Measurements from ENCODE around the gene RMDN3.
A peak's percentile ranks its signal among the peaks of the same experiment; 100 is the strongest.

Gene RMDN3

DNA sequence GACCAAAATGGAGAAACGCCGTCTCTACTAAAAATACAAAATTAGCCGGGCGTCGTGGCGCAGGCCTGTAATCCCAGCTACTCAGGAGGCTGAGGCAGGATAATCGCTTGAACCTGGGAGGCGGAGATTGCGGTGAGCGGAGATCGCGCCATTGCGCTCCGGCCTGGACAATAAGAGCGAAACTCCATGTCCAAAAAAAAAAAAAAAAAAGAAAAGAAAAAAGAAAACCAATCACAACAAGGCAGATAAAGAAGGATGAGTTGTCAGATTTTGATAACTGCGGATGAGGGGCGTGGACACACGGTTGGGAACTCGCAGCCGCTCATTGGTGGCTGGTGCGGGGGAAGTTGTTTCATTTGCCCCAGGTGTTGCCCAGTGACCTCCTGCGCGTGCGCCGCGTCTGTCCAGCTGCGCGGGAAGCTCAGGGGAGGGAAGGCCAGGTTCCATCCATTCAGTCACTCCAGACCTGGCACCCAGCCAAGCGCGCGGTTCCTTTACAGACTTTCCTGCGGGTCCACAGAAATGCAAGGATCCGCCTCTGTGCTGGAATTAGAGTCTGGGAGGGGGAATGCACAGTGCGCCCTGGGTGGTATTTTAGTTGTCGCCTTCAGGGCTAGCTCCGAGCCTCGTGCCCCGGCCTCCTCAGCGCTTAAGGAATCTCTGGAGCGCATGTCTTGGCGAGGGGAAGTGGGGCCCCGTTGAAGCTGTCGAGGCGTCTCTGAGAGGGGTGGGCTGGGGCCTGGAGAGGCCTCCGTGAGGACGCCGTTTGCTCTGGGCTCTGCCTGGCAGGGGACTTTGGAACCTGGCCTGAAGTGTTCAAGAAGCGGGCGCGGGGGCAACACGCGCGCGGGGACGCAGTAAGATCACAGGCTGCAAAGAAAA is 8.1 kb upstream of the RMDN3 start:
- H3K4me2 ChIP-seq (ENCODE audit: low read length): peak overlapping the region; percentile 99
- H3K9ac ChIP-seq (ENCODE audit: low read depth, low read length): peak overlapping the region; percentile 65
- peak overlapping the region; percentile 78 for H3K4me3 ChIP-seq (ENCODE audit: low read length)
- peaks cover 5% of the 10 kb centered on the region for H3K36me3 ChIP-seq (ENCODE audit: insufficient read depth, low read length)
- H3K4me1 ChIP-seq (ENCODE audit: control insufficient read depth, insufficient read depth, low read length): peaks cover 46% of the 10 kb centered on the region
- peaks cover 4% of the 10 kb centered on the region for H3K27me3 ChIP-seq (ENCODE audit: control insufficient read depth, insufficient read depth, low read length)
- H3K9me3 ChIP-seq (replicated peaks; ENCODE audit: low read length): no peaks in the 10 kb centered on the region

GRCh38 chr15:40759961-40760360 is 4.9 kb upstream of the RMDN3 start:
- Histone ChIP-seq H3K27me3 (ENCODE audit: control insufficient read depth, insufficient read depth, low read length) (peaks cover 4% of the 10 kb centered on the region), H3K9ac (ENCODE audit: low read depth, low read length) (no peak overlapping the region), H3K4me2 (ENCODE audit: low read length) (no peak overlapping the region)

GRCh38 chr15:40756938-40757337 is 1.9 kb upstream of the RMDN3 start:
- H3K4me2 ChIP-seq (ENCODE audit: low read length): no peak overlapping the region
- no peaks in the 10 kb centered on the region for H3K9me3 ChIP-seq (replicated peaks; ENCODE audit: low read length)
- no peak overlapping the region for H3K4me3 ChIP-seq (ENCODE audit: low read length)
- H3K36me3 ChIP-seq (ENCODE audit: insufficient read depth, low read length): peaks cover 2% of the 10 kb centered on the region
- no peak overlapping the region for H3K9ac ChIP-seq (ENCODE audit: low read depth, low read length)
- peaks cover 4% of the 10 kb centered on the region for H3K27me3 ChIP-seq (ENCODE audit: control insufficient read depth, insufficient read depth, low read length)
- H3K4me1 ChIP-seq (ENCODE audit: control insufficient read depth, insufficient read depth, low read length): peaks cover 6% of the 10 kb centered on the region

More at GRCh38 chr15:40759961-40760360, 4.9 kb upstream of the RMDN3 start:
- H3K4me1 ChIP-seq (ENCODE audit: control insufficient read depth, insufficient read depth, low read length): peaks cover 28% of the 10 kb centered on the region
- H3K9me3 ChIP-seq (replicated peaks; ENCODE audit: low read length): no peaks in the 10 kb centered on the region
- no peak overlapping the region for H3K4me3 ChIP-seq (ENCODE audit: low read length)
- H3K36me3 ChIP-seq (ENCODE audit: insufficient read depth, low read length): no peaks in the 10 kb centered on the region

DNA sequence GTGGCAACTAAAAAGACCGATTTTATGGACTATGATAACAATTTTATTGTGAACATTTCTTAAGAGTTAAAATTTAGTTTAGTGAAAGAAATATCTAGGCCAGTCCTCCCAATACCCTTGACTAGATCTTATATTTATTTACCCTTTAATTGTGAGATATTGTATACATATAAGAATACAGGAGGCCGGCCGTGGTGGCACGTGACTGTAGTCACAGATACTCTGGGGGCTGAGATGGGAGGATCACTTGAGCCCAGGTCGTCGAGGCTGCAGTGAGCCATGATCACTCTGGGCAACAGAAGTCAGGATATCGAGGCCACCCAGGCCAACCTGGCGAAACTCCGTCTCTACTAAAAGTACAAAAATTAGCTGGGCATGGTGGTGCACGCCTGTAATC is 756 bp upstream of the RMDN3 start:
- Histone ChIP-seq H3K4me1 (ENCODE audit: control insufficient read depth, insufficient read depth, low read length) (peaks cover 6% of the 10 kb centered on the region), H3K36me3 (ENCODE audit: insufficient read depth, low read length) (peaks cover 11% of the 10 kb centered on the region), H3K4me3 (ENCODE audit: low read length) (peak overlapping the region; percentile 100), H3K4me2 (ENCODE audit: low read length) (peak overlapping the region; percentile 100), H3K9ac (ENCODE audit: low read depth, low read length) (peak overlapping the region; percentile 97), H3K27me3 (ENCODE audit: control insufficient read depth, insufficient read depth, low read length) (peaks cover 4% of the 10 kb centered on the region), H3K9me3 (replicated peaks; ENCODE audit: low read length) (no peaks in the 10 kb centered on the region)

- H3K9me3 ChIP-seq (replicated peaks; ENCODE audit: low read length): no peaks in the 10 kb centered on the region
- peak overlapping the region; percentile 97 for H3K9ac ChIP-seq (ENCODE audit: low read depth, low read length)
- peak overlapping the region; percentile 100 for H3K4me2 ChIP-seq (ENCODE audit: low read length)
- H3K27me3 ChIP-seq (ENCODE audit: control insufficient read depth, insufficient read depth, low read length): no peaks in the 10 kb centered on the region
- H3K4me1 ChIP-seq (ENCODE audit: control insufficient read depth, insufficient read depth, low read length): peaks cover 6% of the 10 kb centered on the region
- H3K4me3 ChIP-seq (ENCODE audit: low read length): peak overlapping the region; percentile 100
- H3K36me3 ChIP-seq (ENCODE audit: insufficient read depth, low read length): peaks cover 17% of the 10 kb centered on the region
Observed at GRCh38 chr15:40754574-40754882, 526 bp downstream of the RMDN3 start.

DNA sequence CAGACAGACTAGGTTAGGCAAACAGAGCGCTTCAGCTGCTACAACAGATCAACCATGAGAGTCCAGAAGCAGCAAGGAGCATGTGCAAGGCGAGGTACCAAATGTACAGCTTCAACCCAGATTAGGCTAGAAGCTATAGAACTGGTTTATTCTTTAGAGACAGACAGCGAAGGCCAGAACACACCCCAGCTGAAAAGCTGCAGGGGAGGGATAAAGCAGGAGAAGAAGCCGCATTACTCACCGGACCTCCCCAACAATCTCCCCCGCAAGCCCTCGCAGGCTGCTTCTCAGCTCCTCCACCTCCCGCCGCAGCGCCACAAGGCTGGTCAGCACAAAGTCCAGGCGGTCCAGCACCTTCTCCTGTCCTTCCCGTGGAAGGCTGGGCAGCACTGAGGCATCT is 3.3 kb downstream of the RMDN3 start:
- Histone ChIP-seq H3K4me1 (ENCODE audit: control insufficient read depth, insufficient read depth, low read length) (peaks cover 6% of the 10 kb centered on the region), H3K4me3 (ENCODE audit: low read length) (no peak overlapping the region), H3K27me3 (ENCODE audit: control insufficient read depth, insufficient read depth, low read length) (no peaks in the 10 kb centered on the region), H3K4me2 (ENCODE audit: low read length) (no peak overlapping the region), H3K9me3 (replicated peaks; ENCODE audit: low read length) (no peaks in the 10 kb centered on the region), H3K36me3 (ENCODE audit: insufficient read depth, low read length) (peaks cover 29% of the 10 kb centered on the region), H3K9ac (ENCODE audit: low read depth, low read length) (no peak overlapping the region)

DNA sequence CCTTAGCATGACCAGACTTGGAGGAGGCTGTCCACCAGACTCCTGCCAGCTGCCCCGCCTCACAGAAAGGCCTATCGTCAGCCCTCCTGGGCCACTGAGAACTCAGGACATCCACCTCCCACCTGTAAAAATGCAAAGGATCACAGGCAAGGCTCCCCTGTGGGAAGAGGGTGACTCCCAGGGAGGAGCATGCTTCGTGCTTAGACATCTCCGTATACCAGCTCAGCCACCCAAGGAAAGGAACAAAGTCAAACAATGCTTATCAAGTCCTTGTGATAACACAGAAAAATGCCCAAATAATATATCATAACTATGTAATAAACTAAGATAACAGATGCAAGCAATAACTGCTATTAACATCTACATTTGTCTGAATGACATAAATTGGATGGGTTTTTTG is 4.2 kb downstream of the RMDN3 start:
- Histone ChIP-seq H3K4me3 (ENCODE audit: low read length) (no peak overlapping the region), H3K9me3 (replicated peaks; ENCODE audit: low read length) (no peaks in the 10 kb centered on the region), H3K27me3 (ENCODE audit: control insufficient read depth, insufficient read depth, low read length) (no peaks in the 10 kb centered on the region), H3K9ac (ENCODE audit: low read depth, low read length) (no peak overlapping the region), H3K4me2 (ENCODE audit: low read length) (no peak overlapping the region), H3K36me3 (ENCODE audit: insufficient read depth, low read length) (peaks cover 30% of the 10 kb centered on the region), H3K4me1 (ENCODE audit: control insufficient read depth, insufficient read depth, low read length) (peaks cover 8% of the 10 kb centered on the region)

- H3K36me3 ChIP-seq (ENCODE audit: insufficient read depth, low read length): peaks cover 42% of the 10 kb centered on the region
- no peaks in the 10 kb centered on the region for H3K27me3 ChIP-seq (ENCODE audit: control insufficient read depth, insufficient read depth, low read length)
- H3K4me2 ChIP-seq (ENCODE audit: low read length): no peak overlapping the region
- no peak overlapping the region for H3K4me3 ChIP-seq (ENCODE audit: low read length)
- H3K9ac ChIP-seq (ENCODE audit: low read depth, low read length): no peak overlapping the region
- no peaks in the 10 kb centered on the region for H3K9me3 ChIP-seq (replicated peaks; ENCODE audit: low read length)
- H3K4me1 ChIP-seq (ENCODE audit: control insufficient read depth, insufficient read depth, low read length): peaks cover 10% of the 10 kb centered on the region
Observed at GRCh38 chr15:40749151-40749630, 5.9 kb downstream of the RMDN3 start.

DNA sequence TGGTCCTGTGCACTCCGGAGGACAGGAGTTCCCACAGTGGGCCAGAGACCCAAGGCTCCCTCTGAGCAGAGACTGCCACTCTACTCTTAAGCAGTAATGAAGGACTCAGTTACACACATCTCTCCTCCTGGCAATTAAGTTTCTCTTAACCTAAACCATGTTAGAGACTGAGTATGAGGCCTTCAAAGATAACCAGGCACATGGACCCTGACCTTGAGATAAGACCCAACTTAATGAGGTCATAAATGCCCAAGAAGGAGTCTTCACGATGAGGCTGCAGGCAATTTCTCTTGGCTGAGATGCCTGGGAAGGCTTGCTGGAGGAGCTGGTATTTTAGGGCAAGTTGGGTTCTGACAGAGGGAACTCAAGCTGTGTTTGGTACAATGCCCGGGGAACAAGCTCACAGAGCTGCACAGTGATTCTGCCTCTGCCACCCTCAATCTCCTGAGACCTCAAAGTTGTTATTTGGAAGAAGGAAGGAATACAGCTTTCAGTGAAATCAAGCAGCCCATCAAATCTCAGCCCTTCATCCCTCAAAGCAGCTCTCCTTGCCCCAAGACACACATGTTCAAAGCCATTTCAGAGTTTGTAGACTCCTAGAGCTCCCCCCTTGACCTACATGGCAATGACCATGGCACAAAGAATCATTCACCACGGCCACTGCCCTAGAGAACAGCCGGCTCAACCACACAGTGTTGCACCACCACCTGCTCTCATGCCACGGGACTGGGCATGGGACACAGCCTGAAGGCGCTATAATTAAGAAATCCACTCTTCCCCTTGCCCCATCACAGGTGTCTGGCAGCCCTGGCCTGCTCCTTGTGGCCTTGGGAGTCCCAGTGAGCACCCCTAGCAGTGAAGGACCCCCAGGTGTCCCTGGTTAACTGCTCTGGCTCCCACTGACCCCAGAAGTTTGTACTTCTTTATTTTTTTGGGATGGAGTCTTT is 7.1 kb downstream of the RMDN3 start:
- Histone ChIP-seq H3K9ac (ENCODE audit: low read depth, low read length) (no peak overlapping the region), H3K4me1 (ENCODE audit: control insufficient read depth, insufficient read depth, low read length) (peaks cover 20% of the 10 kb centered on the region), H3K4me3 (ENCODE audit: low read length) (no peak overlapping the region), H3K27me3 (ENCODE audit: control insufficient read depth, insufficient read depth, low read length) (no peaks in the 10 kb centered on the region), H3K36me3 (ENCODE audit: insufficient read depth, low read length) (peaks cover 53% of the 10 kb centered on the region), H3K9me3 (replicated peaks; ENCODE audit: low read length) (no peaks in the 10 kb centered on the region), H3K4me2 (ENCODE audit: low read length) (no peak overlapping the region)

DNA sequence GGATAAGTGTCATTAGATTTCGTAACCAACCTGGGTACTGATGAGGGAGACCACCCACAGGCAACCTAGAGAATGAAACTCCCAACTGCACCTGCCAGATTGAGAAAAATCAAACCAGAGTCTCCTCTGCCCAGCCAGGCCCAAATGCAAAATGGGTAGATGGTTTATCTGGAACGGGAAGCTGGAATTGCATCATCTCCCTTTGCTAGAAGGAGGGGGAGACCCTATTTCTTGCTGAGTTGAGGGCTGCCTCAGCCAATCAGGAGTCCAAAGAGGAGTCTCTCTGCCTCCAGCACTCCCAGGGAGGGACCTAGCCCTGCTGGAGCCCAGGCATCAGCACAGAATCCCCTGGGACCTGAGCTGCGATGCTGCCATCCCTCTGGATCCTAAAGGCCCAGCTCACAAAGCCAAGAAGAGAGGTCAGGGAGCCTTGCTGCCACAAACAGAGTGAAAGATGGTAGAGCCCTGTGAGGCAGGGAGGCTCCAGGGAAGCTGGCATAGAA is 8.1 kb downstream of the RMDN3 start:
- H3K4me3 ChIP-seq (ENCODE audit: low read length): no peak overlapping the region
- no peaks in the 10 kb centered on the region for H3K9me3 ChIP-seq (replicated peaks; ENCODE audit: low read length)
- H3K4me2 ChIP-seq (ENCODE audit: low read length): no peak overlapping the region
- peaks cover 60% of the 10 kb centered on the region for H3K36me3 ChIP-seq (ENCODE audit: insufficient read depth, low read length)
- no peaks in the 10 kb centered on the region for H3K27me3 ChIP-seq (ENCODE audit: control insufficient read depth, insufficient read depth, low read length)
- H3K4me1 ChIP-seq (ENCODE audit: control insufficient read depth, insufficient read depth, low read length): peaks cover 20% of the 10 kb centered on the region
- H3K9ac ChIP-seq (ENCODE audit: low read depth, low read length): no peak overlapping the region

- Histone ChIP-seq H3K27me3 (ENCODE audit: control insufficient read depth, insufficient read depth, low read length) (no peaks in the 10 kb centered on the region), H3K9ac (ENCODE audit: low read depth, low read length) (no peak overlapping the region), H3K9me3 (replicated peaks; ENCODE audit: low read length) (no peaks in the 10 kb centered on the region), H3K4me1 (ENCODE audit: control insufficient read depth, insufficient read depth, low read length) (peaks cover 20% of the 10 kb centered on the region), H3K4me3 (ENCODE audit: low read length) (no peak overlapping the region), H3K4me2 (ENCODE audit: low read length) (no peak overlapping the region), H3K36me3 (ENCODE audit: insufficient read depth, low read length) (peaks cover 51% of the 10 kb centered on the region)
Observed at GRCh38 chr15:40744815-40745152, 10.3 kb downstream of the RMDN3 start.
